HepG2 (cell line): Measurements from ENCODE around the gene MAN1C1. TPM values are rescaled to one million over a fixed set of nuclear protein-coding genes. Genes with fewer than 3 reads are reported as not detected.

Experiments
- ATAC-seq: fragments of 200-7000 bp; cut with Tn5 transposase; 3 replicates; pipeline ENCODE4 v1.9.1; 2020; ENCODE audit warnings: mild to moderate bottlenecking, moderate library complexity
- BruUV-seq: library from RNA; stranded (reverse); fragments of 400-500 nt; replicated peaks from 2 replicates; lab custom pipeline; 2021; lab: Mats Ljungman, UMichigan
- CTCF ChIA-PET: fragments of 300-600 bp; formaldehyde crosslinking; extraction: SDS; loops from one replicate; lab custom pipeline; 2021; ENCODE audit warnings: low total read pairs, inconsistent platforms, low intra/inter-chr PET ratio; lab: Yijun Ruan, JAX
- POLR2A ChIA-PET: fragments of 350-600 bp; sonication (Branson Sonifier 250); formaldehyde crosslinking; loops from one replicate; lab custom pipeline; 2020; ENCODE audit warnings: antibody characterized with exemption, inconsistent platforms; lab: Yijun Ruan, JAX
- DNase-seq: peaks from one replicate; pipeline ENCODE4 v3.0.0-alpha.2; 2015; ENCODE audit warnings: low spot score
- FAIRE-seq: peaks from 3 replicates; lab custom pipeline; 2011; peaks lifted over from hg19 to GRCh38; lab: Jason Lieb, UNC
- H2AFZ ChIP-seq: one replicate; pipeline ENCODE4 v1.6.1; 2011; ENCODE audit warnings: low read length, inconsistent platforms
- H3K27ac ChIP-seq: fragments of 300-600 bp; 3 replicates; pipeline ENCODE4 v1.8.0; 2011; ENCODE audit warnings: mixed run types, mild to moderate bottlenecking, mixed read lengths, low read length, inconsistent platforms; ENCODE audit not compliant: insufficient read depth; ENCODE audit errors: extremely low read length
- H3K27me3 ChIP-seq, 2 experiments: fragments of 200-600 bp in 1 of 2; 2 replicates in 1 of 2; 3 replicates in 1 of 2; pipeline versions ENCODE4 v1.6.0 to v1.8.0; 2011; ENCODE audit warnings: low read length in 2 of 2, mild to moderate bottlenecking in 2 of 2, moderate library complexity in 2 of 2, inconsistent platforms in 1 of 2; ENCODE audit not compliant: insufficient read depth in 2 of 2, control insufficient read depth in 1 of 2
- H3K36me3 ChIP-seq, 2 experiments: fragments of 200-600 bp in 1 of 2; replicated peaks in 1 of 2; 2 replicates in 1 of 2; 3 replicates in 1 of 2; pipeline versions ENCODE4 v1.5.1 to v1.8.0; 2011; ENCODE audit warnings: low read length in 2 of 2, inconsistent platforms in 1 of 2; ENCODE audit not compliant: insufficient read depth in 2 of 2, control insufficient read depth in 1 of 2
- H3K4me1 ChIP-seq: 2 replicates; pipeline ENCODE4 v1.5.1; 2012; ENCODE audit warnings: low read length, inconsistent platforms; ENCODE audit not compliant: insufficient read depth
- H3K4me2 ChIP-seq: 2 replicates; pipeline ENCODE4 v1.6.0; 2011; ENCODE audit warnings: low read depth, low read length, inconsistent platforms
- H3K4me3 ChIP-seq, 3 experiments: fragments of 200-600 bp in 1 of 3; sonication (generic), shearing (Covaris generic) in 1 of 3; replicated peaks in 1 of 3; 2 replicates each; pipeline ENCODE4 v1.5.1; 2011 to 2016; ENCODE audit warnings: low read length in 3 of 3, inconsistent platforms in 2 of 3, low read depth in 2 of 3, mild to moderate bottlenecking in 2 of 3, control low read depth in 1 of 3, mixed read lengths in 1 of 3; ENCODE audit not compliant: insufficient read depth in 1 of 3
- H3K79me2 ChIP-seq: one replicate; pipeline ENCODE4 v1.6.1; 2011; ENCODE audit warnings: low read length, inconsistent platforms; ENCODE audit not compliant: insufficient read depth
- H3K9ac ChIP-seq: 2 replicates; pipeline ENCODE4 v1.6.0; 2011; ENCODE audit warnings: mild to moderate bottlenecking, low read depth, low read length, inconsistent platforms; ENCODE audit not compliant: insufficient read depth
- H3K9me3 ChIP-seq: 2 replicates; pipeline ENCODE4 v1.5.1; 2012; ENCODE audit warnings: mild to moderate bottlenecking, low read length
- H4K20me1 ChIP-seq: 2 replicates; pipeline ENCODE4 v1.6.0; 2011; ENCODE audit warnings: inconsistent platforms, mild to moderate bottlenecking, low read length, moderate library complexity; ENCODE audit not compliant: insufficient read depth
- JUNB ChIP-seq: sonication (generic); formaldehyde crosslinking; IDR thresholded peaks from 2 replicates; pipeline ENCODE4 v1.8.0; 2022; ENCODE audit warnings: missing genetic modification reagents, mild to moderate bottlenecking, borderline replicate concordance
- NFYC ChIP-seq: IDR thresholded peaks from 2 replicates; pipeline ENCODE4 v1.6.1; 2016; ENCODE audit warnings: missing genetic modification reagents, missing compliant biosample characterization
- ZNF317 ChIP-seq: sonication (generic); formaldehyde crosslinking; IDR thresholded peaks from 2 replicates; pipeline ENCODE4 v1.5.0; 2020; ENCODE audit warnings: mild to moderate bottlenecking, missing genetic modification reagents
- WGBS: methylation state at CpG from one replicate; pipeline ENCODE4 v1.1.6; 2017; ENCODE audit warnings: low lambda C conversion rate; 5-methylcytosine and 5-hydroxymethylcytosine counted together
- in situ Hi-C: cut with HindIII; loops from 2 replicates; pipeline ENCODE4 v1.10.0; 2017; ENCODE audit warnings: low pct_unique_long_range_greater_than_20kb; ENCODE audit not compliant: extremely low pct_ligation_motif_present
- intact Hi-C: fragments of 100-400 bp; cut with micrococcal nuclease; formaldehyde crosslinking; loops from one replicate; pipeline ENCODE4 v1.10.0; 2022; ENCODE audit not compliant: unreplicated experiment
- polyA plus RNA-seq, 8 experiments: library from polyadenylated mRNA; depleted of rRNA in 3 of 8; stranded (reverse) in 7 of 8; unstranded in 1 of 8; fragments of >200 nt; fragmentation: Illumina TruSeq in 4 of 8; extraction: Trizol in 4 of 8; gene quantifications; 2 replicates each; pipeline versions ENCODE4 v1.2.1 to v1.2.3, GENCODE V29; 2011 to 2016; ENCODE audit warnings: low read depth in 4 of 8, missing spikeins in 1 of 8, mixed read lengths in 1 of 8; ENCODE audit not compliant: insufficient read depth in 1 of 8
- total RNA-seq, 5 experiments: library from RNA; depleted of rRNA; stranded (reverse); fragments of >200 nt; fragmentation: Illumina TruSeq; extraction: Trizol; gene quantifications; 2 replicates each; pipeline ENCODE4 v1.2.3, GENCODE V29; 2016; ENCODE audit warnings: low read depth in 1 of 5
- TF ChIP-seq, protein P1 (sequence below): sonication (generic); formaldehyde crosslinking; IDR thresholded peaks from 2 replicates; pipeline ENCODE4 v1.4.0; 2020; ENCODE audit warnings: missing genetic modification reagents
- TF ChIP-seq, protein P2 (sequence below): sonication (generic); formaldehyde crosslinking; conservative IDR thresholded peaks from 2 replicates; pipeline ENCODE4 v1.4.0; 2020; ENCODE audit warnings: missing genetic modification reagents

Gene MAN1C1
- total and polyA plus RNA-seq, 2 of the 13 experiments (the other 11 are each of a cell fraction or from before 2014, with no cell fraction given) = 0.18 to 0.49 TPM

DNA sequence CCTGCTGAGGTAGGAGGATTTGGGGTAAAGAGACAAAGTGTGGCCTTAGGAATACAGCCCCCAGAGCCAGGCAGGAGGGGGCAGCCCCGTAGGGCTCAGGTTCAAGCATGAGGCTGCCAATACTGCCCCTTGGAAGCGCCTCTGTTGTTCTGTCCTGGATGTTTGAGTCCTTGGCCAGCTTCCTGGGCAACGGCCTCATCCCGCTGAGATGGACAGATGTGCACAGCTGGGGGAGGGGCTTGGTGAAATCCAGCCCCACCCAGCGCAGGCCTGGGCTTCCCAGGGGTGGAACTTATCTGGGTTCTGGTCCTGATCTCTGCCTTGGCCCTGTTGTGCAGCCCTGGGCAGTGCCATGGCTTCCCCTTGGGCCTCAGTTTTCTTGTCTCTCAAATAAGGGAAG is 34.8 kb upstream of the MAN1C1 start:
- ATAC-seq (no peak), DNase-seq (no peak), FAIRE-seq (no peak)
- no peaks in the 10 kb centered on the region for H4K20me1 ChIP-seq
- intact Hi-C loops (no loop called here), in situ Hi-C loops (no loop called here)
- no peak overlapping the region for H2AFZ ChIP-seq
- ChIA-PET POLR2A (no interaction called here), CTCF (no interaction called here)
- TF ChIP-seq, protein P1, sequence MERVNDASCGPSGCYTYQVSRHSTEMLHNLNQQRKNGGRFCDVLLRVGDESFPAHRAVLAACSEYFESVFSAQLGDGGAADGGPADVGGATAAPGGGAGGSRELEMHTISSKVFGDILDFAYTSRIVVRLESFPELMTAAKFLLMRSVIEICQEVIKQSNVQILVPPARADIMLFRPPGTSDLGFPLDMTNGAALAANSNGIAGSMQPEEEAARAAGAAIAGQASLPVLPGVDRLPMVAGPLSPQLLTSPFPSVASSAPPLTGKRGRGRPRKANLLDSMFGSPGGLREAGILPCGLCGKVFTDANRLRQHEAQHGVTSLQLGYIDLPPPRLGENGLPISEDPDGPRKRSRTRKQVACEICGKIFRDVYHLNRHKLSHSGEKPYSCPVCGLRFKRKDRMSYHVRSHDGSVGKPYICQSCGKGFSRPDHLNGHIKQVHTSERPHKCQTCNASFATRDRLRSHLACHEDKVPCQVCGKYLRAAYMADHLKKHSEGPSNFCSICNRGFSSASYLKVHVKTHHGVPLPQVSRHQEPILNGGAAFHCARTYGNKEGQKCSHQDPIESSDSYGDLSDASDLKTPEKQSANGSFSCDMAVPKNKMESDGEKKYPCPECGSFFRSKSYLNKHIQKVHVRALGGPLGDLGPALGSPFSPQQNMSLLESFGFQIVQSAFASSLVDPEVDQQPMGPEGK (CRISPR knock-in tag) = no peak
- TF ChIP-seq NFYC (CRISPR knock-in tag) (no peak), ZNF317 (no peak), JUNB (CRISPR knock-in tag) (no peak)
- TF ChIP-seq, protein P2, sequence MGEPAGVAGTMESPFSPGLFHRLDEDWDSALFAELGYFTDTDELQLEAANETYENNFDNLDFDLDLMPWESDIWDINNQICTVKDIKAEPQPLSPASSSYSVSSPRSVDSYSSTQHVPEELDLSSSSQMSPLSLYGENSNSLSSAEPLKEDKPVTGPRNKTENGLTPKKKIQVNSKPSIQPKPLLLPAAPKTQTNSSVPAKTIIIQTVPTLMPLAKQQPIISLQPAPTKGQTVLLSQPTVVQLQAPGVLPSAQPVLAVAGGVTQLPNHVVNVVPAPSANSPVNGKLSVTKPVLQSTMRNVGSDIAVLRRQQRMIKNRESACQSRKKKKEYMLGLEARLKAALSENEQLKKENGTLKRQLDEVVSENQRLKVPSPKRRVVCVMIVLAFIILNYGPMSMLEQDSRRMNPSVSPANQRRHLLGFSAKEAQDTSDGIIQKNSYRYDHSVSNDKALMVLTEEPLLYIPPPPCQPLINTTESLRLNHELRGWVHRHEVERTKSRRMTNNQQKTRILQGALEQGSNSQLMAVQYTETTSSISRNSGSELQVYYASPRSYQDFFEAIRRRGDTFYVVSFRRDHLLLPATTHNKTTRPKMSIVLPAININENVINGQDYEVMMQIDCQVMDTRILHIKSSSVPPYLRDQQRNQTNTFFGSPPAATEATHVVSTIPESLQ (CRISPR knock-in tag) = no peak
- peaks cover 1 to 21% of the 10 kb centered on the region in 2 experiments; a peak in 3 of 5 replicates for H3K27me3 ChIP-seq
- no peaks in the 10 kb centered on the region for H3K9me3 ChIP-seq
- H3K4me1 ChIP-seq = no peaks in the 10 kb centered on the region
- no peak overlapping the region for H3K9ac ChIP-seq
- no CpG with 5 or more reads among the region's 5 CpGs for WGBS
- no peak overlapping the region for H3K4me3 ChIP-seq
- H3K79me2 ChIP-seq = no peaks in the 10 kb centered on the region
- H3K4me2 ChIP-seq = no peak overlapping the region
- BruUV-seq = no TSS peak
- H3K27ac ChIP-seq = no peak overlapping the region
- H3K36me3 ChIP-seq = no peaks in the 10 kb centered on the region
